SH-SY5Y (cell line): ENCODE results near the gene TRMT2A.

ENCODE experiments used
- GATA2 ChIP-seq: IDR thresholded peaks from 2 replicates; pipeline ENCODE4 v1.6.1; 2011; ENCODE audit warnings: mild to moderate bottlenecking, low read depth, low read length
- GATA3 ChIP-seq: IDR thresholded peaks from 2 replicates; pipeline ENCODE4 v1.6.1; 2011; ENCODE audit warnings: low read depth, mild to moderate bottlenecking, low read length, moderate library complexity

Gene TRMT2A

GRCh38 chr22:20124083-20124787 is 7.2 kb upstream of the TRMT2A start:
- TF ChIP-seq GATA3: no peak
- TF ChIP-seq GATA2: no peak

- no peak for TF ChIP-seq GATA3
- TF ChIP-seq GATA2: no peak
Measured at GRCh38 chr22:20123366-20124082, 6.5 kb upstream of the TRMT2A start.

- TF ChIP-seq GATA3: no peak
- no peak for TF ChIP-seq GATA2
Measured at GRCh38 chr22:20121856-20122415, 4.9 kb upstream of the TRMT2A start.

GRCh38 chr22:20118300-20119020 is 1.4 kb upstream of the TRMT2A start:
- TF ChIP-seq GATA3 (no peak), GATA2 (no peak)

- TF ChIP-seq GATA3 (no peak), GATA2 (no peak)
Measured at GRCh38 chr22:20117633-20118299, 740 bp upstream of the TRMT2A start.

GRCh38 chr22:20116376-20116950 is 563 bp downstream of the TRMT2A start:
- no peak for TF ChIP-seq GATA2
- no peak for TF ChIP-seq GATA3

- TF ChIP-seq GATA2 (no peak), GATA3 (no peak)
Measured at GRCh38 chr22:20115691-20116375, 1.2 kb downstream of the TRMT2A start, which contains the start of gene RANBP1. TSS of gene RANBP1 (plus strand) at chr22:20116104. CDS start at chr22:20116185, 81 bp downstream.

- no peak for TF ChIP-seq GATA3
- no peak for TF ChIP-seq GATA2
Measured at GRCh38 chr22:20114506-20115475, 2.2 kb downstream of the TRMT2A start.

GRCh38 chr22:20113551-20114310 is 3.3 kb downstream of the TRMT2A start:
- no peak for TF ChIP-seq GATA3
- no peak for TF ChIP-seq GATA2

GRCh38 chr22:20112623-20113511 is 4.2 kb downstream of the TRMT2A start:
- TF ChIP-seq GATA2 (no peak), GATA3 (no peak)
